Right atrium auricular region (tissue), 2 donors: Measurements from ENCODE around the gene PPP1CA. TPM values are rescaled to one million over a fixed set of nuclear protein-coding genes. Genes with fewer than 3 reads are reported as not detected.

Experiments
- DNase-seq: peaks from one replicate; pipeline ENCODE4 v3.0.0-alpha.2; 2019; ENCODE audit warnings: low spot score
- H3K27ac ChIP-seq, 2 donors: fragments of 200-600 bp; sonication (generic); 1 replicate in 1 of 2; 2 replicates in 1 of 2; pipeline ENCODE4 v1.5.1; 2016 to 2019
- H3K27me3 ChIP-seq, 2 donors: fragments of 200-600 bp; sonication (generic); one replicate each; pipeline versions ENCODE4 v1.5.1 to v1.6.0; 2017 to 2019
- H3K36me3 ChIP-seq: fragments of 200-600 bp; sonication (generic); one replicate; pipeline ENCODE4 v1.5.1; 2016
- H3K4me1 ChIP-seq, 2 donors: fragments of 200-600 bp; sonication (generic); one replicate each; pipeline versions ENCODE4 v1.5.1 to v1.6.0; 2017 to 2019
- H3K4me3 ChIP-seq, 2 donors: fragments of 200-600 bp; sonication (generic); 1 replicate in 1 of 2; 2 replicates in 1 of 2; pipeline ENCODE4 v1.5.1; 2017 to 2019; ENCODE audit warnings: mild to moderate bottlenecking in 1 of 2, moderate library complexity in 1 of 2
- H3K9me3 ChIP-seq, 2 donors: fragments of 200-600 bp; sonication (generic); one replicate each; pipeline ENCODE4 v1.5.1; 2019
- total RNA-seq, 2 donors: library from RNA; depleted of rRNA; stranded (reverse); fragments of >200 nt; gene quantifications; one replicate each; pipeline ENCODE4 v1.1.0, GENCODE V29; 2016
- TF ChIP-seq, protein P1 (sequence below), 2 donors: fragments of 200-600 bp; sonication (generic); IDR thresholded peaks; one replicate each; pipeline ENCODE4 v1.5.1; 2019; ENCODE audit warnings: antibody characterized with exemption in 2 of 2

The PPP1CA gene
- total RNA-seq, 2 donors from 2014 or later, result 97.8 to 112 TPM

GRCh38 chr11:67420147-67420645 lies 18.5 kb upstream of the PPP1CA start:
- Histone ChIP-seq H3K36me3 (no peaks in the 10 kb centered on the region), H3K27ac (peak overlapping the region; percentile 87 to 90), H3K4me1 (peaks cover 0 to 57% of the 10 kb centered on the region in 2 donors), H3K9me3 (no peaks in the 10 kb centered on the region), H3K4me3 (peak overlapping the region; percentile 34 to 63), H3K27me3 (no peaks in the 10 kb centered on the region)
- no peak for DNase-seq
- TF ChIP-seq, protein P1, sequence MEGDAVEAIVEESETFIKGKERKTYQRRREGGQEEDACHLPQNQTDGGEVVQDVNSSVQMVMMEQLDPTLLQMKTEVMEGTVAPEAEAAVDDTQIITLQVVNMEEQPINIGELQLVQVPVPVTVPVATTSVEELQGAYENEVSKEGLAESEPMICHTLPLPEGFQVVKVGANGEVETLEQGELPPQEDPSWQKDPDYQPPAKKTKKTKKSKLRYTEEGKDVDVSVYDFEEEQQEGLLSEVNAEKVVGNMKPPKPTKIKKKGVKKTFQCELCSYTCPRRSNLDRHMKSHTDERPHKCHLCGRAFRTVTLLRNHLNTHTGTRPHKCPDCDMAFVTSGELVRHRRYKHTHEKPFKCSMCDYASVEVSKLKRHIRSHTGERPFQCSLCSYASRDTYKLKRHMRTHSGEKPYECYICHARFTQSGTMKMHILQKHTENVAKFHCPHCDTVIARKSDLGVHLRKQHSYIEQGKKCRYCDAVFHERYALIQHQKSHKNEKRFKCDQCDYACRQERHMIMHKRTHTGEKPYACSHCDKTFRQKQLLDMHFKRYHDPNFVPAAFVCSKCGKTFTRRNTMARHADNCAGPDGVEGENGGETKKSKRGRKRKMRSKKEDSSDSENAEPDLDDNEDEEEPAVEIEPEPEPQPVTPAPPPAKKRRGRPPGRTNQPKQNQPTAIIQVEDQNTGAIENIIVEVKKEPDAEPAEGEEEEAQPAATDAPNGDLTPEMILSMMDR (IDR thresholded peaks at IDR 0.05), result no peak

GRCh38 chr11:67419325-67420049 lies 17.8 kb upstream of the PPP1CA start:
- Histone ChIP-seq H3K36me3 (no peaks in the 10 kb centered on the region), H3K4me1 (peaks cover 0 to 62% of the 10 kb centered on the region in 2 donors), H3K27me3 (no peaks in the 10 kb centered on the region), H3K9me3 (no peaks in the 10 kb centered on the region), H3K27ac (peak overlapping the region; percentile 87 to 90), H3K4me3 (no peak overlapping the region)
- TF ChIP-seq, protein P1 (IDR thresholded peaks at IDR 0.05), result no peak
- no peak for DNase-seq

- TF ChIP-seq, protein P1 (IDR thresholded peaks at IDR 0.05), result no peak
- Histone ChIP-seq H3K36me3 (no peaks in the 10 kb centered on the region), H3K4me3 (no peak overlapping the region), H3K4me1 (peaks cover 0 to 62% of the 10 kb centered on the region in 2 donors), H3K27me3 (no peaks in the 10 kb centered on the region), H3K27ac (peak overlapping the region; percentile 87 to 90), H3K9me3 (no peaks in the 10 kb centered on the region)
- no peak for DNase-seq
Observed at GRCh38 chr11:67418476-67419281, 17.0 kb upstream of the PPP1CA start.

- TF ChIP-seq, protein P1 (IDR thresholded peaks at IDR 0.05), result no peak
- no peak for DNase-seq
- no peaks in the 10 kb centered on the region for H3K36me3 ChIP-seq
- no peak overlapping the region for H3K4me3 ChIP-seq
- H3K9me3 ChIP-seq, result no peaks in the 10 kb centered on the region
- no peaks in the 10 kb centered on the region for H3K27me3 ChIP-seq
- H3K4me1 ChIP-seq, result peaks cover 0 to 62% of the 10 kb centered on the region in 2 donors
- peak overlapping the region; percentile 87 to 90 for H3K27ac ChIP-seq
Observed at GRCh38 chr11:67417425-67417824, 15.8 kb upstream of the PPP1CA start.

GRCh38 chr11:67416416-67417335 lies 15.0 kb upstream of the PPP1CA start:
- H3K36me3 ChIP-seq, result no peaks in the 10 kb centered on the region

More at GRCh38 chr11:67416416-67417335, 15.0 kb upstream of the PPP1CA start:
- TF ChIP-seq, protein P1 (IDR thresholded peaks at IDR 0.05), result no peak
- no peak overlapping the region for H3K4me3 ChIP-seq
- no peaks in the 10 kb centered on the region for H3K27me3 ChIP-seq
- peaks cover 0 to 62% of the 10 kb centered on the region in 2 donors for H3K4me1 ChIP-seq
- peak overlapping the region; percentile 87 to 90 for H3K27ac ChIP-seq
- no peaks in the 10 kb centered on the region for H3K9me3 ChIP-seq
- peak; percentile 73 for DNase-seq
